ENCODE data around the gene SPEN. TPM values are rescaled to one million over a fixed set of nuclear protein-coding genes. Genes with fewer than 3 reads are reported as not detected.
A peak's percentile ranks its signal among the peaks of the same experiment; 100 is the strongest.

Gene SPEN
- total and polyA plus RNA-seq, 5 donors from 2014 or later, result 7.4 to 92.4 (median 8.0) TPM

DNA sequence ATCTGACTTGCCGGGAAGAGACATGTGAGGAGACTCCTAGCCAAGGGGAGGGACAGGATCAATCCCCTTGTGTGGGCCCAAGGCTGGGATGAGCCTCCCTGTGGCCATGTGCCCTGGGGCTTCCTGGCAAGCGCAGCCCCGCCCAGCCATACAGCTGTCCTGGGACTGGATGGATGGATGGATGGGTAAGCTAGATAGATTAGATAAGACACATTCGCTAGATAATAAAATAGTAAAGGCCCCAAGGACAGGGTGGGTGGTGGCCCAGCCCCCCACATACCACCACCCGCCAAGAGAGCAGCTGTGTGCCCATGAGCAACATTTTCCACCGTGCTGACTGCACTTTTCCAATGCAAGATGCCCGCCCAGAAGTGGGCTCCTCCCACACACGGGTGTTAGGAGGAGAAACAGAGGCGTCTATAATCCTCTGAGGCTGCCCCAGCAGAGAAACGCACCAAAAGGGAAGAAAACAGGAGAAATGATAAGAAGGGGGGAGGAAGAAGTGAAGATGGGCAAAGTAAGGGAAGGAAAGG lies 103.3 kb downstream of the SPEN start:
- H3K4me1 Mint-ChIP-seq, result peaks cover 22 to 81% (median 50%) of the 10 kb centered on the region in 4 donors
- Histone ChIP-seq H3K27ac (ENCODE audit: insufficient read depth, low read length, poor library complexity, severe bottlenecking) (peak overlapping the region; percentile 86), H3K9me3 (ENCODE audit: control insufficient read depth in 2 of 2, low read length in 2 of 2) (no peaks in the 10 kb centered on the region), H3K27me3 (ENCODE audit: control insufficient read depth, insufficient read depth, low read length) (no peaks in the 10 kb centered on the region), H3K4me3 (ENCODE audit: low read depth, low read length) (no peak overlapping the region), H3K36me3 (ENCODE audit: control insufficient read depth, insufficient read depth, low read length) (peaks cover 17% of the 10 kb centered on the region), H3K4me1 (ENCODE audit: control insufficient read depth, insufficient read depth, low read length, poor library complexity, severe bottlenecking) (peaks cover 50% of the 10 kb centered on the region)
- peak overlapping the region; percentile 0 to 84 (median 76) for H3K4me3 Mint-ChIP-seq
- peak overlapping the region; percentile 92 to 98 (median 92) for H3K27ac Mint-ChIP-seq
- H3K9me3 Mint-ChIP-seq, result no peaks in the 10 kb centered on the region
- peak in 1 of 3 donors; percentile 52 for DNase-seq
- peaks cover 8% of the 10 kb centered on the region for H3K36me3 Mint-ChIP-seq
- no peak for ATAC-seq (ENCODE audit: low read depth in 2 of 2)
- no peaks in the 10 kb centered on the region for H3K27me3 Mint-ChIP-seq

DNA sequence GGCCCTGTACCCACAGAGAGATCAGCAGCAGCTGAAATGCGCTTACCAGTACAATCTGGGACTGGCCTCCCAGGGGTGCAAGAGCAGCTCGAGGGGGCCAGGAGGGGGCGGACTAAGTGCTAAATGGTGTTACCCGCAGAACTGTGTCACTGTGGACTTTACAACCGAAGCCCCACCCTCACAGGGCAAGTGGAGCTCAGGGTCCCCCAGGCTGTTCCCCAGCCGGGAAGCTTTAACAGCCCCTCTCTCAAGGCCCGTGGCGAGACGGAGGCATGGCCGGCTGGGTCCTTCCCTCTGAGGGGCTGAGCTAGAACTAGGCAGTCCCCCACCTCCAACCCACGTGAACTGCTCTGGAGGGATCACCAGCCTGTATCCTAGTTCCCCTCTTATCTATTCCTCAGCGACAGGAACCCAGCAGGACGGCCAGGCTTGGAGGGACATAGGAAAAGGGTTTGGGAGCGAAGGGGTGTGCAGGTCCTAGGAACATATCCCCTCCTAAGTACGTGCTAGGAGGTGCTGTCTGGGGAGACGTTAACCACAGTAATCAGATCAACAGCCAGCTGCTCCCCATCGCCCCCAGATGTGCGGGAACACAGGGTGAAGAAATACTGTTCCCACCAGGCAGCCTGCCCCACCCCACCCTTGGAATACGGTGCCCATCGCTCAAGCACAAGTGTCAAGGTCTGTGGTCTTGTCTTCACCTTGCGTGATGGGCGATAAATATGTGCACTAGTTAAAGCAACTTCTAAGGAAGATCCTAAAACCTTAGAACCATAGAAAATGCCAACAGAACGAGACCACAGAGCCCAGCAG lies 104.0 kb downstream of the SPEN start:
- Mint-ChIP-seq H3K4me3 (peak overlapping the region in 3 of 4 donors; percentile 44 to 84 (median 71)), H3K9me3 (no peaks in the 10 kb centered on the region), H3K27ac (peak overlapping the region; percentile 89 to 98 (median 92)), H3K4me1 (peaks cover 24 to 85% (median 57%) of the 10 kb centered on the region in 4 donors), H3K36me3 (peaks cover 11% of the 10 kb centered on the region), H3K27me3 (no peaks in the 10 kb centered on the region)
- no peaks in the 10 kb centered on the region for H3K27me3 ChIP-seq (ENCODE audit: control insufficient read depth, insufficient read depth, low read length)
- peaks cover 10% of the 10 kb centered on the region for H3K36me3 ChIP-seq (ENCODE audit: control insufficient read depth, insufficient read depth, low read length)
- peak overlapping the region; percentile 86 for H3K27ac ChIP-seq (ENCODE audit: insufficient read depth, low read length, poor library complexity, severe bottlenecking)
- H3K9me3 ChIP-seq (ENCODE audit: control insufficient read depth in 2 of 2, low read length in 2 of 2), result no peaks in the 10 kb centered on the region
- peaks cover 50% of the 10 kb centered on the region for H3K4me1 ChIP-seq (ENCODE audit: control insufficient read depth, insufficient read depth, low read length, poor library complexity, severe bottlenecking)
- no peak for DNase-seq
- no peak overlapping the region for H3K4me3 ChIP-seq (ENCODE audit: low read depth, low read length)
- ATAC-seq (ENCODE audit: low read depth in 2 of 2), result no peak

DNA sequence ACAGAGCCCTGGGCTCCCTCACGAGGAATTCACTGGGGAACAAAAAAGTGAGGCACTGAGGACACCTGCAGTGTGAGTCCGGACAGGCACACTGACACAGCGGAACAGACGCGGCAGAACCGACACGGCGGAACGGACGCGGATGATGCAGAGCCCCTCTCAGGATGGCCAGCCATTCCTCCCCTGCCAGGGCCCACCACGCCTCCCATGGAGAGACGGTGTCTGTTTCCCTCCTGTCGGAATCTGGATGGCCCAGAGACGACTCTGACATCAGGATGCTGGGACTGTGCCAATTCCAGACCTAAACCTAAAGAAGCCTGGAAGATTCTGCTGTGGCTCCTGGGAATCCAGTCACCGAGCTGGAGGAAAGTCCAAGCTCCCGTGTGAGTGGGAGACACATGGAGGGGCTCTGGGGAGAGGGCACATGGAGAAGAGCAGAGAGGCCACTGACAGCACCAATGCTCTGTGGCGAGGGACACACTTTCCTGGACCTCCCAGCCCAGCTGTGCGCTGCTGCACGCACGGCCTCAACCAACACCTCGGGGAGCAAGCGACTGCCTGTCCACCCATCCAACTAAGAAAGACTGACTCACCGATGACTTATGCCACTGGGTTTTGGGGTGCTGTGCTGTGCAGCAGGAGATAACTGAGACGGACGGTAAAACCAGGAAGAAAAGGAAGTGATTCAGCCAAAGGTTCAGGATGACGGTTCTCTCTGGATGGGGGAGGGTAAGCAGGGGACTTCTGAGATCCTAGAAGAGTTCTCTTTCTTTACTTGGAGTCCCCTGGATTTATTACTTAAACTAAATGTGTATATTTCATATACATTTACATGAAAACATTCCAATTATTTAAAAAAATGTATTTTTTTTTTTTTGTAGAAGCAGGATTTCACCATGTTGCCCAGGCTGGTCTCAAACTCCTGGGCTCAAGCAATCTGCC lies 105.1 kb downstream of the SPEN start:
- no peak for DNase-seq
- Mint-ChIP-seq H3K27ac (peak overlapping the region; percentile 85 to 98 (median 89)), H3K4me1 (peaks cover 28 to 87% (median 60%) of the 10 kb centered on the region in 4 donors), H3K27me3 (no peaks in the 10 kb centered on the region), H3K4me3 (peak overlapping the region in 1 of 4 donors; percentile 22), H3K36me3 (peaks cover 16% of the 10 kb centered on the region), H3K9me3 (no peaks in the 10 kb centered on the region)
- Histone ChIP-seq H3K4me3 (ENCODE audit: low read depth, low read length) (no peak overlapping the region), H3K36me3 (ENCODE audit: control insufficient read depth, insufficient read depth, low read length) (peaks cover 4% of the 10 kb centered on the region), H3K27ac (ENCODE audit: insufficient read depth, low read length, poor library complexity, severe bottlenecking) (no peak overlapping the region), H3K27me3 (ENCODE audit: control insufficient read depth, insufficient read depth, low read length) (no peaks in the 10 kb centered on the region), H3K4me1 (ENCODE audit: control insufficient read depth, insufficient read depth, low read length, poor library complexity, severe bottlenecking) (peaks cover 48% of the 10 kb centered on the region), H3K9me3 (ENCODE audit: control insufficient read depth in 2 of 2, low read length in 2 of 2) (no peaks in the 10 kb centered on the region)
- no peak for ATAC-seq (ENCODE audit: low read depth in 2 of 2)

DNA sequence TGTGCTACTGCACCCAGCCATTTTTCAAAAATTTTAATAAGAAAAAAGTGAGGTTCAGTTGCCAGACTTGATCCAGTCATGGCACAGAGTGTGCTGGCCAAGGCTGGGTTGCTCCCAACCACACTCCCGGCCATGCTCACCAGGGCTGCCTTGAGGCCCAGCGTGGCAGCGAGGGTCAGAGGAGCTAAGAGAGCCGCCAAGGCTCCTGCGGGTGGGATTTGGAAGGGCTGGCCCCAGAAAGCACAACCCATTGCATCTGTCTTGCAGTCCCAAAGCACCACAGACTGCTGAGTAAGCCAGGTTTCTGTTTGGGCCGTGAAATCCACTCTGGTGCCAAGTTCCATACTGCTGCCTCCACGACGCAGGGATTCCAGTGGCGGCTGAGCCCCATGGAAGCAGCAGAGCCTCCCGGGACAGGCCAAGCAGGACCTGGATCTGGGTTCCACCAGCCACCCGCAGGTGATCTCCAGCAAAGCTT lies 105.8 kb downstream of the SPEN start:
- no peak for DNase-seq
- H3K4me3 Mint-ChIP-seq, result no peak overlapping the region
- H3K27ac ChIP-seq (ENCODE audit: insufficient read depth, low read length, poor library complexity, severe bottlenecking), result no peak overlapping the region
- H3K4me1 Mint-ChIP-seq, result peaks cover 33 to 87% (median 59%) of the 10 kb centered on the region in 4 donors
- H3K36me3 Mint-ChIP-seq, result peaks cover 14% of the 10 kb centered on the region
- ATAC-seq (ENCODE audit: low read depth in 2 of 2), result no peak
- H3K9me3 ChIP-seq (ENCODE audit: control insufficient read depth in 2 of 2, low read length in 2 of 2), result no peaks in the 10 kb centered on the region
- H3K4me3 ChIP-seq (ENCODE audit: low read depth, low read length), result no peak overlapping the region
- peaks cover 4% of the 10 kb centered on the region for H3K36me3 ChIP-seq (ENCODE audit: control insufficient read depth, insufficient read depth, low read length)
- no peaks in the 10 kb centered on the region for H3K9me3 Mint-ChIP-seq
- no peaks in the 10 kb centered on the region for H3K27me3 ChIP-seq (ENCODE audit: control insufficient read depth, insufficient read depth, low read length)
- peaks cover 41% of the 10 kb centered on the region for H3K4me1 ChIP-seq (ENCODE audit: control insufficient read depth, insufficient read depth, low read length, poor library complexity, severe bottlenecking)
- H3K27ac Mint-ChIP-seq, result peak overlapping the region in 1 of 3 donors; percentile 74
- no peaks in the 10 kb centered on the region for H3K27me3 Mint-ChIP-seq

DNA sequence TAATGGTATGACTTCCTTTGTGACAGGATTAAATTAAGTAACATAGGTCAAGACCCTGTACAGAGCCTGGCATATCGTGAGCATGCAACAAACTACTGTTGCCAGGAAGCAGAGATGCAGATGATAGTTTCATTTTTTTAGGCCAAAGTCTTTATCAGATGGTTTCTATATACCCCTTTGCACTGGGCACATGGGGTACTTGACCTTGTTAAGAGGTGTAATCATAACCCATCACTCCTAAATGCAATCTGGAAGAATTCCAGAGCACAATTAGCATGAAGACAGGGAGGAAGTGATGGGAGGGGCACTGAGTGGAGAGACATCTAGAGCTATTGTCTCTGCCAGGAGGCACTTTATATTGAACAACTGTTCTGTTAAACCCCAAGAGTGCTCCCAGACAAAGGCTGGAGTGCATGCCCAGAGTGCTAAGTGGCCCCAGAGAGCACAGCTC lies 106.3 kb downstream of the SPEN start:
- peaks cover 30 to 87% (median 56%) of the 10 kb centered on the region in 4 donors for H3K4me1 Mint-ChIP-seq
- H3K4me1 ChIP-seq (ENCODE audit: control insufficient read depth, insufficient read depth, low read length, poor library complexity, severe bottlenecking), result peaks cover 36% of the 10 kb centered on the region
- H3K36me3 Mint-ChIP-seq, result peaks cover 14% of the 10 kb centered on the region

DNA sequence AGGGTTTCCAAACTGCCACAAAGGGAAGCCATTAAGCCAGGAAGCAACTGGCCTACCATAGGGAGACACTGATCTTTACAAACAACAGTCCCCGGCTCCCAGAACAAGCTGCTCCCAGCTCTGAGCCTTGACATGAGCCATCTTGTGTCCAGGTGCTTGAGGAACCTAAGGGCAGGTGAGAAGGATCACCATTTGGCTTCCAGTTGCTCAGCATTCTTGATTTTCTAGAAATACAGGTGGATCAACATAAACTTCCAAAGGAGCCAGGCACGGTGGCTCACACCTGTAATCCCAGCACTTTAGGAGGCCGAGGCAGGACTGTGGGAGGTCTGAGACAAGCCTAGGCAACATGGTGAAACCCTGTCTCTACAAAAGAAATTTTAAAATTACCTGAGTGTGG lies 106.8 kb downstream of the SPEN start:
- no peaks in the 10 kb centered on the region for H3K27me3 ChIP-seq (ENCODE audit: control insufficient read depth, insufficient read depth, low read length)
- peaks cover 0 to 1% (median 0%) of the 10 kb centered on the region in 7 donors for H3K9me3 Mint-ChIP-seq
- no peak overlapping the region for H3K4me3 Mint-ChIP-seq
- H3K4me3 ChIP-seq (ENCODE audit: low read depth, low read length), result no peak overlapping the region
- H3K36me3 ChIP-seq (ENCODE audit: control insufficient read depth, insufficient read depth, low read length), result peaks cover 4% of the 10 kb centered on the region
- H3K4me1 Mint-ChIP-seq, result peaks cover 26 to 84% (median 51%) of the 10 kb centered on the region in 4 donors
- H3K9me3 ChIP-seq (ENCODE audit: control insufficient read depth in 2 of 2, low read length in 2 of 2), result no peaks in the 10 kb centered on the region
- no peak for DNase-seq
- peak overlapping the region; percentile 48 to 74 (median 65) for H3K27ac Mint-ChIP-seq
- peak overlapping the region; percentile 26 for H3K27ac ChIP-seq (ENCODE audit: insufficient read depth, low read length, poor library complexity, severe bottlenecking)
- no peaks in the 10 kb centered on the region for H3K27me3 Mint-ChIP-seq
- peaks cover 14% of the 10 kb centered on the region for H3K36me3 Mint-ChIP-seq
- peaks cover 31% of the 10 kb centered on the region for H3K4me1 ChIP-seq (ENCODE audit: control insufficient read depth, insufficient read depth, low read length, poor library complexity, severe bottlenecking)
- ATAC-seq (ENCODE audit: low read depth in 2 of 2), result no peak

More for the DNA sequence above, 106.3 kb downstream of the SPEN start:
- ATAC-seq (ENCODE audit: low read depth in 2 of 2) (no peak), DNase-seq (no peak)
- Mint-ChIP-seq H3K27ac (peak overlapping the region in 2 of 3 donors; percentile 48 to 74), H3K9me3 (peaks cover 0 to 1% (median 0%) of the 10 kb centered on the region in 7 donors), H3K27me3 (no peaks in the 10 kb centered on the region), H3K4me3 (no peak overlapping the region)
- H3K4me3 ChIP-seq (ENCODE audit: low read depth, low read length), result no peak overlapping the region
- H3K36me3 ChIP-seq (ENCODE audit: control insufficient read depth, insufficient read depth, low read length), result peaks cover 4% of the 10 kb centered on the region
- H3K27ac ChIP-seq (ENCODE audit: insufficient read depth, low read length, poor library complexity, severe bottlenecking), result peak overlapping the region; percentile 26
- no peaks in the 10 kb centered on the region for H3K9me3 ChIP-seq (ENCODE audit: control insufficient read depth in 2 of 2, low read length in 2 of 2)
- H3K27me3 ChIP-seq (ENCODE audit: control insufficient read depth, insufficient read depth, low read length), result no peaks in the 10 kb centered on the region

DNA sequence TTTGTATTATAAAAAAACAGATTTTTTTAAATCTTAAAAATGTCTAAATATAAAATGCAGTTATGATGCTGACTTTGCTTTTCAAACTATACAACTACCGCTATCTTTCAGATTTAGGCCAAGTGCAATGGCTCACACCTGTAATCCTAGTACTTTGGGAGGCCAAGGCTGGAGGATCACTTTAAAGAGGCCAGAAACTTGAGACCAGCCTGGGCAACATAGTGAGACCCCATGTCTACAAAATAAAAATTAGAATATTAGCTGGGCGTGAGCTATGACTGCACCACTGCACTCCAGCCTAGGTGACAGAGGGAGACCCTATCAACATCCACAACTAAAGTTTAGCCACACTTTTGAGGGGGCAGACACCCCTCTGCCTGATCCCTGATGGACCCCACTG lies 108.0 kb downstream of the SPEN start:
- peaks cover 26 to 82% (median 50%) of the 10 kb centered on the region in 4 donors for H3K4me1 Mint-ChIP-seq
- peaks cover 18% of the 10 kb centered on the region for H3K4me1 ChIP-seq (ENCODE audit: control insufficient read depth, insufficient read depth, low read length, poor library complexity, severe bottlenecking)
- no peak for ATAC-seq (ENCODE audit: low read depth in 2 of 2)

More for the DNA sequence above, 108.0 kb downstream of the SPEN start:
- no peak overlapping the region for H3K4me3 Mint-ChIP-seq
- H3K36me3 Mint-ChIP-seq, result peaks cover 14% of the 10 kb centered on the region
- no peaks in the 10 kb centered on the region for H3K27me3 ChIP-seq (ENCODE audit: control insufficient read depth, insufficient read depth, low read length)
- peaks cover 0 to 1% (median 0%) of the 10 kb centered on the region in 7 donors for H3K9me3 Mint-ChIP-seq
- H3K4me3 ChIP-seq (ENCODE audit: low read depth, low read length), result no peak overlapping the region
- H3K27me3 Mint-ChIP-seq, result no peaks in the 10 kb centered on the region
- no peaks in the 10 kb centered on the region for H3K9me3 ChIP-seq (ENCODE audit: control insufficient read depth in 2 of 2, low read length in 2 of 2)
- no peak for DNase-seq
- H3K36me3 ChIP-seq (ENCODE audit: control insufficient read depth, insufficient read depth, low read length), result peaks cover 4% of the 10 kb centered on the region
- no peak overlapping the region for H3K27ac ChIP-seq (ENCODE audit: insufficient read depth, low read length, poor library complexity, severe bottlenecking)
- H3K27ac Mint-ChIP-seq, result peak overlapping the region in 1 of 3 donors; percentile 67
